Spleen (tissue), 11 donors: ENCODE data around the gene L1CAM. TPM values are rescaled to one million over a fixed set of nuclear protein-coding genes. Genes with fewer than 3 reads are reported as not detected.

Experiments used
- DNase-seq: peaks from one replicate; pipeline ENCODE4 v3.0.0-alpha.2; 2020
- H3K27ac ChIP-seq, 8 donors: fragments of 200-600 bp; sonication (generic) in 7 of 8; 1 replicate in 4 of 8; 2 replicates in 4 of 8; pipeline versions ENCODE4 v1.5.0 to v1.8.0; 2016 to 2021; ENCODE audit warnings: inconsistent platforms in 4 of 8, mild to moderate bottlenecking in 4 of 8, moderate library complexity in 1 of 8
- H3K27me3 ChIP-seq, 7 donors: fragments of 200-600 bp; sonication (generic) in 6 of 7; replicated peaks in 1 of 7; 1 replicate in 4 of 7; 2 replicates in 3 of 7; pipeline versions ENCODE4 v1.5.0 to v1.8.0; 2016 to 2021; ENCODE audit warnings: inconsistent platforms in 3 of 7, mild to moderate bottlenecking in 1 of 7
- H3K36me3 ChIP-seq, 6 donors: fragments of 200-600 bp; sonication (generic) in 5 of 6; 1 replicate in 4 of 6; 2 replicates in 2 of 6; pipeline versions ENCODE4 v1.5.0 to v1.8.0; 2016 to 2021; ENCODE audit warnings: inconsistent platforms in 2 of 6
- H3K4me1 ChIP-seq, 6 donors: fragments of 200-600 bp; sonication (generic) in 5 of 6; 1 replicate in 3 of 6; 2 replicates in 3 of 6; pipeline versions ENCODE4 v1.5.0 to v1.8.0; 2016 to 2021; ENCODE audit warnings: inconsistent platforms in 3 of 6
- H3K4me3 ChIP-seq, 8 donors: fragments of 200-600 bp; sonication (generic) in 7 of 8; 1 replicate in 4 of 8; 2 replicates in 4 of 8; pipeline versions ENCODE4 v1.5.0 to v1.8.0; 2016 to 2021; ENCODE audit warnings: inconsistent platforms in 4 of 8, mild to moderate bottlenecking in 4 of 8, moderate library complexity in 2 of 8
- H3K9me3 ChIP-seq, 8 donors: fragments of 200-600 bp; sonication (generic) in 7 of 8; 1 replicate in 4 of 8; 2 replicates in 4 of 8; pipeline versions ENCODE4 v1.5.0 to v1.8.0; 2016 to 2021; ENCODE audit warnings: inconsistent platforms in 4 of 8
- POLR2A ChIP-seq, 3 donors: fragments of 450-650 bp; IDR thresholded peaks; one replicate each; pipeline ENCODE4 v1.5.1; 2017; ENCODE audit warnings: antibody characterized with exemption in 3 of 3, mild to moderate bottlenecking in 1 of 3
- POLR2AphosphoS5 ChIP-seq, 3 donors: sonication (generic); formaldehyde crosslinking; IDR thresholded peaks; one replicate each; pipeline ENCODE4 v1.5.1; 2017; ENCODE audit warnings: antibody characterized with exemption in 3 of 3
- WGBS, 5 donors: extraction: QIAGEN DNeasy Blood & Tissue Kit in 3 of 5; methylation state at CpG; one replicate each; pipeline versions ENCODE4 v1.1.5 to v1.1.7; 2013 to 2018; 5-methylcytosine and 5-hydroxymethylcytosine counted together
- intact Hi-C: fragments of 100-400 bp; cut with DNase I; formaldehyde crosslinking; loops from one replicate; pipeline ENCODE4 v1.15.0; 2023; ENCODE audit warnings: low total_unique reads
- polyA plus RNA-seq, 3 donors: library from polyadenylated mRNA; stranded (reverse); fragments of 200-250 nt; gene quantifications; one replicate each; pipeline ENCODE4 v1.2.1, GENCODE V29; 2013
- total RNA-seq, 7 donors: library from RNA; depleted of rRNA in 3 of 7; stranded (reverse); fragments of >200 nt in 3 of 7; fragmentation: NEBNext Ultra II Directional in 4 of 7; extraction: Animal tissue kit (Norgen Biotek cat#: 25700) in 4 of 7; gene quantifications; one replicate each; pipeline versions ENCODE4 v1.1.0 to v1.2.1, GENCODE V29; 2016 to 2021
- TF ChIP-seq, protein P1 (sequence below), 11 experiments: fragments of 200-600 bp in 7 of 11; fragments of 450-650 bp in 4 of 11; sonication (generic) in 4 of 11; IDR thresholded peaks in 8 of 11; conservative IDR thresholded peaks in 3 of 11; 1 replicate in 7 of 11; 2 replicates in 4 of 11; pipeline versions ENCODE4 v1.4.0 to v1.8.0; 2016 to 2021; ENCODE audit warnings: antibody characterized with exemption in 11 of 11, inconsistent platforms in 4 of 11, mild to moderate bottlenecking in 1 of 11
- donor health status: healthy with polysubstance abuse.
- donor health status: DM: no; HTN: no; CAD: no; lungs with moderate emphysema.
- donor health status: DM: no; HTN: no; CAD: no.
- donor health status: Bipolar disorder and iron deficiency.
- donor health status: healthy.
- donor health status: DM: no; HTN: no; CAD: no.
- donor health status: DM: yes; HTN: yes; CAD: no.

L1CAM gene
- total and polyA plus RNA-seq, 10 donors = 1.2 to 5.1 (median 2.7) TPM

DNA sequence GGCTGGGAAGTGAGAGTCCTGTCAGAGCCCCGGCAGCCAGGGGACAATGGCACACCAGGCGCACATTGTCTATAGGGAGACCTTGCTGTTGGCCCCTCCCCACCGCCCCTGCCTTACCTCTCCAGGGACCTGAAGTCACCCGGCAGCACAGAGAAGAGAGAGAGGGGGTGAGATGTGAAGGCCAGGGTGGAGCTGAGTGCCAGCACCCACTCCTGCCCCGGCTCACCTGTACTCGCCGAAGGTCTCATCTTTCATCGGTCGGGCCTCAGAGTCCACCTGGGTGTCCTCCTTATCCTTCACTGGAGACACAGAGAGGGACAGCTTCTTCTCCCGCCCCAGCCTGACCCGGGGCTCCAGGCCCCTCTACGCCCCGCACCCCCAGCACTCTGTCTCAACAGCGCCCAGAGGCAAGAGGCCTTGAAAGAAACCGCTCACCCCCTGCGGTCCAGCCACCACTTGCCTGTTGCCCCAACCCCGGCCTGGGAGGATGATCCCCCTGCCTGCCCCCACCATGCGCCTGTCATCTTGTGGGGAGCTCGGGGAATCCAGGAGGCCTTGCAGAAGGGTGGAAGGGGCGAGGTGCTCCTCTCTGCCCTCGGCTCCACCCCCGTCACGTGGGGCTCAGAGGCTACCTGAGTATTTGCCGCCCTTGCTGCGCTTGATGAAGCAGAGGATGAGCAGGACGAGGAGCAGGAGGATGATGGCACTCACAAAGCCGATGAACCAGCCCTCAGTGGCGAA is 22.6 kb downstream of the L1CAM start:
- peaks cover 0 to 21% (median 0%) of the 10 kb centered on the region in 7 donors for H3K27me3 ChIP-seq

DNA sequence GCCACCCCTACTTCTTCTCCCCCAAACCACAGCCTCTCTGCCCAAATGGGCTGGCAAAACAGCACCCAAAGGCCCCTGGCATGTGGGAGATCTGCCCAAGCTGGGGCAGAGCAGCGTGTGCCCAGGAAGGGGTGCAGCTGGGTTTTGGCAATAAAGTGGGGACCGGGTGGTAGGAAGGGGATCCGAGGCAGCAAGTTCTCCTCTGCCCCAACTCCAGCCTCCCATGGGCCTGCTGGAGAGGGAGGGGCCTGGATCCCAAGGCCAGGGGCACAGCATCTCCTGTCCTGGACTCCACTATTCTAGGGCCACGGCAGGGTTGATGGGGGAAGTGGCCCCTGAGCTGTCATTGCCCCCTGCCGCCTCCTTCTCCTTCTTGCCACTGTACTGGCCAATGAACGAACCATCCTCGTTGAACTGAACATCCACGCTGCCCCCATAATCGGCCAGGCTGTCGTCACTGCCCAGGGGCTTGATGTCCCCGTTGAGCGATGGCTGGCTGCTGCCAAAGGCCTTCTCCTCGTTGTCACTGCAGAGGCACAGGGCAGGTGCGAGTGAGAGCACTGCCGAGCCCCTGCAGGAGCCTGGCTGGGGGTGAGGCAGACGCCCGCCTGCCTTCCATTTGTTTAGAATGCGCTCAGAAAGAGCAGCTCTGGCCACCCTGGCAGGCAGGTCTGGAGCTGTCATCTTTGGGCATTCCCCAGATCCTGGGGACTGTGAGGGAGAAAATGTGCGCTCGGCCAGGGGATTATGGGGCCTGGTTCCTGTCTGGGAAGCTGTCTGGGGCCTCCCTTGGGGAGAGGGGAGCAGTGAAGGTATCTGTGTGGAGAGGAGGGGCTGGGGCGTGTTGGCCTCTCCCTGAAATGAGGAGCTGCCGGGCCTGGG is 23.4 kb downstream of the L1CAM start:
- no peaks in the 10 kb centered on the region for H3K4me1 ChIP-seq
- no peaks in the 10 kb centered on the region for H3K9me3 ChIP-seq
- no peak overlapping the region for H3K27ac ChIP-seq
- WGBS, 5 donors = 71 to 84% (median 74%) methylated on average over 5 to 22 of the region's 22 CpGs
- no peak overlapping the region for H3K4me3 ChIP-seq
- intact Hi-C loops = no loop called here
- H3K27me3 ChIP-seq = peaks cover 0 to 21% (median 0%) of the 10 kb centered on the region in 7 donors
- H3K36me3 ChIP-seq = no peaks in the 10 kb centered on the region
- TF ChIP-seq POLR2A (IDR thresholded peaks at IDR 0.05) (no peak), POLR2AphosphoS5 (IDR thresholded peaks at IDR 0.05) (no peak)
- DNase-seq = peak; percentile 54

More for the DNA sequence above, 22.6 kb downstream of the L1CAM start:
- H3K4me3 ChIP-seq = no peak overlapping the region
- DNase-seq = peak; percentile 54
- no peak overlapping the region for H3K27ac ChIP-seq
- WGBS, 5 donors = 72 to 85% (median 78%) methylated on average over 4 to 28 of the region's 28 CpGs
- H3K9me3 ChIP-seq = no peaks in the 10 kb centered on the region
- H3K4me1 ChIP-seq = no peaks in the 10 kb centered on the region
- intact Hi-C loops = no loop called here
- TF ChIP-seq POLR2A (IDR thresholded peaks at IDR 0.05) = no peak
- no peaks in the 10 kb centered on the region for H3K36me3 ChIP-seq

DNA sequence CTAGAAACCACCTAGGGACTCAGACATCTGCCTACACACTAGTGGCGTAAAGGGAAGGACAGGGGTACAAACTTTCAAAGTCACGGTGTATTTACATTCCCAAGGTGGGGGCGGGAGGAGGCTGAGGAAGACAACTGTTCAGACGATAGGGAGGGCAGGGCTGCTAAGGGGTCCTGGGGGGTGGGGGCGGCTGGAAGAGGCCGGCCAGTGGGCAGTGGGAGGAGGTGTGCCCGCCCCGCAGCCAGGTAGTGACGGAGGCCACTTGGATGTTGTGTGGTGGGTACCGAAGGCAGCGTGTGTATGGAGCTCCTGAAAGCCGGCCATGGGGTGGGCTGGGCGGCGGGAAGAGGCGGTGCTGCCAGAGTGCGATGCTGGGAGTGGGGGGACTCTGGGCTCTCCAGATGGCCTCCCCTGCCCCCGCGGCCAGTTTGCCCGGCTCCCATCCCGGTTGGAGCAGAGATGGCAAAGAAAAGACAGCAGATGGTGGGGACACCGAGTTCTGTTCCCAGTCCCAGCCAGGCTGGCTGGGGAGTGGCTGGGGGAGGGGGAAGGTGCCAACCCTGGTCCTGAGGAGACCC is 24.2 kb downstream of the L1CAM start:
- WGBS, 5 donors = 74 to 82% (median 78%) methylated on average over 11 to 21 of the region's 21 CpGs
- peak; percentile 72 for DNase-seq
- H3K4me1 ChIP-seq = no peaks in the 10 kb centered on the region

DNA sequence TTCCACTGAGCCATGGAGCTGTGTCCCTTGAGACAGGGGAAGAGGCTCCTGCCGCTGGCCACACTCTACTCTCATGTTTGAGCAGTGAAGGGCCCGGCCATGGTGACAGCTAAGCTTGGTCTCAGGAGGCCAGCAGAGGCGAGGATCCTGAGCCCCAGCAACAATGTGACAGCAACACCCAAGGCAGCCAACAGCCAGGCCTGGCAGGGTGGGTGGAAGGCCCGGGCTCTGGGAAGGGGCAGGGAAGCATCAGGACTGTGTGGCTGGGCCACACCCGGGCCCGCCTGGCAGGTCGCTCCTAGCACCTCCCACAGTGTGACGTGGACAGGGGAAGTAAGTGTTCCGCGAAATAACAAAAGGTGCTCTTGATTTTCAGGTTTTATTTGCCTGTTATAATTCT is 24.8 kb downstream of the L1CAM start:
- Histone ChIP-seq H3K9me3 (no peaks in the 10 kb centered on the region), H3K27ac (no peak overlapping the region), H3K36me3 (no peaks in the 10 kb centered on the region), H3K4me3 (no peak overlapping the region), H3K4me1 (no peaks in the 10 kb centered on the region), H3K27me3 (peaks cover 0 to 26% (median 0%) of the 10 kb centered on the region in 7 donors)
- intact Hi-C loops = no loop called here
- WGBS, 5 donors = 79 to 100% (median 82%) methylated on average over 2 to 10 of the region's 10 CpGs
- TF ChIP-seq POLR2AphosphoS5 (IDR thresholded peaks at IDR 0.05) (no peak), POLR2A (IDR thresholded peaks at IDR 0.05) (no peak)
- TF ChIP-seq, protein P1, sequence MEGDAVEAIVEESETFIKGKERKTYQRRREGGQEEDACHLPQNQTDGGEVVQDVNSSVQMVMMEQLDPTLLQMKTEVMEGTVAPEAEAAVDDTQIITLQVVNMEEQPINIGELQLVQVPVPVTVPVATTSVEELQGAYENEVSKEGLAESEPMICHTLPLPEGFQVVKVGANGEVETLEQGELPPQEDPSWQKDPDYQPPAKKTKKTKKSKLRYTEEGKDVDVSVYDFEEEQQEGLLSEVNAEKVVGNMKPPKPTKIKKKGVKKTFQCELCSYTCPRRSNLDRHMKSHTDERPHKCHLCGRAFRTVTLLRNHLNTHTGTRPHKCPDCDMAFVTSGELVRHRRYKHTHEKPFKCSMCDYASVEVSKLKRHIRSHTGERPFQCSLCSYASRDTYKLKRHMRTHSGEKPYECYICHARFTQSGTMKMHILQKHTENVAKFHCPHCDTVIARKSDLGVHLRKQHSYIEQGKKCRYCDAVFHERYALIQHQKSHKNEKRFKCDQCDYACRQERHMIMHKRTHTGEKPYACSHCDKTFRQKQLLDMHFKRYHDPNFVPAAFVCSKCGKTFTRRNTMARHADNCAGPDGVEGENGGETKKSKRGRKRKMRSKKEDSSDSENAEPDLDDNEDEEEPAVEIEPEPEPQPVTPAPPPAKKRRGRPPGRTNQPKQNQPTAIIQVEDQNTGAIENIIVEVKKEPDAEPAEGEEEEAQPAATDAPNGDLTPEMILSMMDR (IDR thresholded peaks at IDR 0.05 in 8 of 11, conservative IDR thresholded peaks at IDR 0.05 in 3 of 11) = no peak
- DNase-seq = peak; percentile 58

More for the DNA sequence above, 24.2 kb downstream of the L1CAM start:
- Histone ChIP-seq H3K27me3 (peaks cover 0 to 21% (median 0%) of the 10 kb centered on the region in 7 donors), H3K9me3 (no peaks in the 10 kb centered on the region), H3K4me3 (no peak overlapping the region), H3K36me3 (no peaks in the 10 kb centered on the region), H3K27ac (no peak overlapping the region)
- TF ChIP-seq POLR2A (IDR thresholded peaks at IDR 0.05) = no peak
- no peak for TF ChIP-seq POLR2AphosphoS5 (IDR thresholded peaks at IDR 0.05)
- TF ChIP-seq, protein P1 (IDR thresholded peaks at IDR 0.05 in 8 of 11, conservative IDR thresholded peaks at IDR 0.05 in 3 of 11) = no peak
- intact Hi-C loops = no loop called here
